ENCODE data around the gene HAND2.

The HAND2 gene

GRCh38 chr4:173519111-173520101, 10.6 kb downstream of the HAND2 start:
- H3K27ac ChIP-seq (ENCODE audit: low read depth, low read length, severe bottlenecking): peak overlapping the region; percentile 71
- H3K4me3 ChIP-seq (ENCODE audit: extremely low read depth, insufficient read depth, low read length, poor library complexity, severe bottlenecking): peak overlapping the region; percentile 20
- H3K4me1 ChIP-seq (ENCODE audit: control insufficient read depth, insufficient read depth, low read length, poor library complexity, severe bottlenecking): peaks cover 19% of the 10 kb centered on the region
- no peaks in the 10 kb centered on the region for H3K36me3 ChIP-seq (ENCODE audit: control insufficient read depth, insufficient read depth, low read length)
- no peaks in the 10 kb centered on the region for H3K9me3 ChIP-seq (ENCODE audit: control insufficient read depth, low read length)
- WGBS, 2 experiments (ENCODE audit: insufficient coverage in 2 of 2): 9 to 19% methylated on average over 13 to 22 of the region's 31 CpGs

DNA sequence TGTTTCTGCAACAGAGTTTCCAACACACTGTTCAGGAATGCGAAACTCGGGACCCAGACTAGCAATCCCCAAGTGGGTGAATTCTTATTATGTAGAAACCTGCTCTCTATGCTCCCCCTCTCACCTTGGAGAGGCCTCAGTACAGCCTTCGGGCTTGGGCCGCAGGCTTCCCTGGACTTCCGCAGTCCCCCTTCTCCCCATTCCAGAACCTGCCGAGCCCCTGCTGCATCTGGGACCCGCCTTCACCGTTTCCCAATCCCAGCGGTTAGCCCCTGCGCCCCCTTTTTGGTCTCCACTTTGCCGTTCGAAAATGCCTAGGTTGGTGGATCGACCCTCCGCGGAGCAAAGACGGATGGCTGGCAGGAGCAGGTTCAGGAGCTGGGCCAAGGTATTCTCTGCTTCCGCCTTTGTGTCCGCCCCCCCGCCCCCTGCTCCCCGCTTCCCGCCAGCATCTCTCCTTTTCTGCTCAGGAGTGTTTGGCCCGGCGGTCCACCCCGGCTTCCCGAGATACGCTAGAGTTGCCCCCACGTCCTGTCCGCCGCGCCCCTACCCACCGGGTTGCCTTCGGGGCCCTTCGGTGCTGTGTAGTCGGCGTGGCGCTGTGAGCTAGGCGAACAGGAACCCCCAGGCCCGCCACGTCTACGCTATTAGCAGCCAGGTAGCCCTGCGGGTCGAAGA, 11.5 kb downstream of the HAND2 start:
- peak overlapping the region; percentile 20 for H3K4me3 ChIP-seq (ENCODE audit: extremely low read depth, insufficient read depth, low read length, poor library complexity, severe bottlenecking)
- H3K9me3 ChIP-seq (ENCODE audit: control insufficient read depth, low read length): no peaks in the 10 kb centered on the region
- H3K27ac ChIP-seq (ENCODE audit: low read depth, low read length, severe bottlenecking): peak overlapping the region; percentile 71
- 2 to 5% methylated on average over 26 to 29 of the region's 42 CpGs for WGBS, 2 experiments (ENCODE audit: insufficient coverage in 2 of 2)
- H3K4me1 ChIP-seq (ENCODE audit: control insufficient read depth, insufficient read depth, low read length, poor library complexity, severe bottlenecking): peaks cover 19% of the 10 kb centered on the region
- no peaks in the 10 kb centered on the region for H3K36me3 ChIP-seq (ENCODE audit: control insufficient read depth, insufficient read depth, low read length)

- Histone ChIP-seq H3K27ac (ENCODE audit: low read depth, low read length, severe bottlenecking) (peak overlapping the region; percentile 75), H3K36me3 (ENCODE audit: control insufficient read depth, insufficient read depth, low read length) (no peaks in the 10 kb centered on the region), H3K9me3 (ENCODE audit: control insufficient read depth, low read length) (no peaks in the 10 kb centered on the region), H3K4me1 (ENCODE audit: control insufficient read depth, insufficient read depth, low read length, poor library complexity, severe bottlenecking) (peaks cover 17% of the 10 kb centered on the region), H3K4me3 (ENCODE audit: extremely low read depth, insufficient read depth, low read length, poor library complexity, severe bottlenecking) (peak overlapping the region; percentile 20)
- 2 to 5% methylated on average over 11 to 12 of the region's 24 CpGs for WGBS, 2 experiments (ENCODE audit: insufficient coverage in 2 of 2)
Measured at GRCh38 chr4:173517781-173518424, 12.1 kb downstream of the HAND2 start.

DNA sequence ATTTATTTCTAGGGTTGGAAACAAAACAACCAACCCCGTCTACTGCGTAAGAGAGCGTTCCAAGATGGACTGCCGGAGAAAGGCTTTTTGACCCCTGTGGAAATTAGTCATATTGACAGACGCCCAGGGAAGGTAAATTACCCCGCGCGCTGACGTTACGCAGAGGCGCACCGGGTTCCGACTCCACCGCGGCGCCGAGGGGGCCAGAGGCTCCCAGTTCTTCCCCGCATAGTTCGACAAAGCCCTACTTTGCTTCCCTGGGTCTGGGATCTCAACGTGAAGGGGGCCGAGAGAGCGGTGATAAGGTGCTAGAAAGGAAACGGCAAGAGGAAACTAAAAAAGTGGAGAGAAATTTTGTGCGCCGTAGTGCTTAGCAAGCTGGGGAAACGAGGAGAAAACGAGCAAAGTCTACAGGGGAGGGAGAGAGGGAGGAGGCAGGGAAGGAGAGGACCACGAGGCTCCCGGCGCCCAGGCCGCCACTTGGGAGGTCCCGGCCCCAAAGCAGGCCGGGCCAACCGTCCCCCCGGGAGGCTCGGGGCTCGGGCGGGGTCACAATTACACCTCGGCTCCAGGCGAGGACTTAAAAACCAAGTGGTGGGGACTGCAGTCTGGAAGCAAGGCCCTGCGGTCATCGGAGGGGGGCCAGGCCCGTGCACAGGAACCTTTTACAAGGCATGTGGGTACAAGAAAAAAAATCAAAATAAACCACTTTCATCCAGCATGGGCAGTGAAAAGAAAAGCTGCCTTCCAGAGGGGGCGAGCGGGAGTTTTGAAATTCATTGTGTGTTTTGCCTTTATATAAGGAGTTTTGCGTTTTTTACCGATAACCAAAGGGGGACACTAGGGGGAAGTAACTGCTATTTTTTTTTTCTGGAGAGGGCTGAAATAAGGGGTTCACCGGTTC, 13.2 kb downstream of the HAND2 start:
- 1 to 2% methylated on average over 28 to 31 of the region's 48 CpGs for WGBS, 2 experiments (ENCODE audit: insufficient coverage in 2 of 2)
- Histone ChIP-seq H3K4me1 (ENCODE audit: control insufficient read depth, insufficient read depth, low read length, poor library complexity, severe bottlenecking) (peaks cover 15% of the 10 kb centered on the region), H3K4me3 (ENCODE audit: extremely low read depth, insufficient read depth, low read length, poor library complexity, severe bottlenecking) (peak overlapping the region; percentile 16), H3K36me3 (ENCODE audit: control insufficient read depth, insufficient read depth, low read length) (no peaks in the 10 kb centered on the region), H3K9me3 (ENCODE audit: control insufficient read depth, low read length) (no peaks in the 10 kb centered on the region), H3K27ac (ENCODE audit: low read depth, low read length, severe bottlenecking) (peak overlapping the region; percentile 75)

DNA sequence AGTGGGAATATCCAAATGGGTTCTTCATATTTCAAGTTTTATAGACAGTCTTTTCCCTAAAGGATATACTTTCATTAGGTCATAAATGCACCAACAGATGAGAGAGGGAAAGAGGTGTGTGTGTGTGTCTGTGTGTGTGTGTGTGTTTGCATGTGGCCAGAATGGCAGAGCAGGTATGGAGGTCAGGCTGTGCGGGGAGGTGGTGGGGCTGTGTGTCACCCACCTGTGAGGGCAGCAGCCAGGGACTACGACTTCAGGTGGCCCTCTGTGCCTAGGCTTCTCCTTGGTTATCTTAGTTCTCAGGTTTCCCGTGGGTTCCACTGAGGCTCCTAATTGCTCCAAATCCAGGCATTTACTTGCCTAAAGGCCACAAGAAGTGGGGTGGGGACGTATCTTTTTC, 14.6 kb downstream of the HAND2 start:
- no peaks in the 10 kb centered on the region for H3K9me3 ChIP-seq (ENCODE audit: control insufficient read depth, low read length)
- no peaks in the 10 kb centered on the region for H3K36me3 ChIP-seq (ENCODE audit: control insufficient read depth, insufficient read depth, low read length)
- no peak overlapping the region for H3K4me3 ChIP-seq (ENCODE audit: extremely low read depth, insufficient read depth, low read length, poor library complexity, severe bottlenecking)
- 34 to 40% methylated on average over 1 to 3 of the region's 4 CpGs for WGBS, 2 experiments (ENCODE audit: insufficient coverage in 2 of 2)
- H3K27ac ChIP-seq (ENCODE audit: low read depth, low read length, severe bottlenecking): no peak overlapping the region
- peaks cover 15% of the 10 kb centered on the region for H3K4me1 ChIP-seq (ENCODE audit: control insufficient read depth, insufficient read depth, low read length, poor library complexity, severe bottlenecking)

DNA sequence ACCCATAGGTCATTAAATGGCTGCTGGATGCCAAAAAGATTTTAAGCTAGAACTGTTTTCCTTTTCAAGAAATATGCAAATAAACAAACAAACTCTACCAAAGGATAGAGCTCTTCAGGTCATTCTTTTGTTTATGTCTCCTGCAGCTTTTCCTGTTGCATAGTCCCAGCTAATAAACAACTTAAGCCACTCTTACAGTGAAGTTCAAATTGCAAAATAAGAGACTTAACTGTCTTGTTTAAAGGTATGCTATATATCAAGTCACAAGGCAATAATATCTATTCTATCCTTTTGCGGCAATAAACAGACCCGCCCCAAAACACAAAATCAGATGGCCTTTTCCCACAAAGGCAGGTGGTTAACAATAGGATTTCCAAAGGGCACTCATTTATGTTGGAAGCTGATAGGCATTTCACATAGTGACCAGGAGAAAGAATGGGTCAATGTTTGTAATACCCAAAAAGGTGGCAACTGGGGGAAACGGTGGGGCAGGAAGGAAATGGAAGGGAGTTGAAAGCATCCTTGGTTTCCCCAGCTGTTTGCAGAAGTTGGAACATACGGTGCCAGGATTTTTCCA, 15.3 kb downstream of the HAND2 start:
- Histone ChIP-seq H3K9me3 (ENCODE audit: control insufficient read depth, low read length) (no peaks in the 10 kb centered on the region), H3K4me3 (ENCODE audit: extremely low read depth, insufficient read depth, low read length, poor library complexity, severe bottlenecking) (no peak overlapping the region), H3K27ac (ENCODE audit: low read depth, low read length, severe bottlenecking) (no peak overlapping the region), H3K36me3 (ENCODE audit: control insufficient read depth, insufficient read depth, low read length) (no peaks in the 10 kb centered on the region), H3K4me1 (ENCODE audit: control insufficient read depth, insufficient read depth, low read length, poor library complexity, severe bottlenecking) (peaks cover 15% of the 10 kb centered on the region)
- WGBS, 2 experiments (ENCODE audit: insufficient coverage in 2 of 2): 0 to 9% methylated on average over 1 to 3 of the region's 4 CpGs

DNA sequence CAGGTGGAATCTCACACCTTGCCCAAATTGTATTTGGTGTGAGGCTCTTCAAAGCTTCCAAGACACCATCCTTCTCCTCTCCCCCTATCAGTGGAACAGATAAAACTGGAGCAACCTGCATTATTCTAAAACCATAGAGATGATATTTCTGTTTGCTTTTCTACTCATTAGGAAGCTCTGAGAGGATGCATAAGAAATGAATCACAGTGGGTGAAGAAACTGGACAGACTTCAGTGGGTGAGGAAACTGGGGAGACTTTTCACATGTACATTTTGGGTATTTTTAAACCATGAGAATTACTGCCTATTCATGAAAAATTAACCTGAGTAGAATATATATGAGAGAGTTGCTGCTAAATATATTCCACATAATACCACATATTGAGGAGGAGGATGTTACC, 16.4 kb downstream of the HAND2 start:
- Histone ChIP-seq H3K36me3 (ENCODE audit: control insufficient read depth, insufficient read depth, low read length) (no peaks in the 10 kb centered on the region), H3K27ac (ENCODE audit: low read depth, low read length, severe bottlenecking) (no peak overlapping the region), H3K4me3 (ENCODE audit: extremely low read depth, insufficient read depth, low read length, poor library complexity, severe bottlenecking) (no peak overlapping the region), H3K4me1 (ENCODE audit: control insufficient read depth, insufficient read depth, low read length, poor library complexity, severe bottlenecking) (peaks cover 15% of the 10 kb centered on the region), H3K9me3 (ENCODE audit: control insufficient read depth, low read length) (no peaks in the 10 kb centered on the region)

DNA sequence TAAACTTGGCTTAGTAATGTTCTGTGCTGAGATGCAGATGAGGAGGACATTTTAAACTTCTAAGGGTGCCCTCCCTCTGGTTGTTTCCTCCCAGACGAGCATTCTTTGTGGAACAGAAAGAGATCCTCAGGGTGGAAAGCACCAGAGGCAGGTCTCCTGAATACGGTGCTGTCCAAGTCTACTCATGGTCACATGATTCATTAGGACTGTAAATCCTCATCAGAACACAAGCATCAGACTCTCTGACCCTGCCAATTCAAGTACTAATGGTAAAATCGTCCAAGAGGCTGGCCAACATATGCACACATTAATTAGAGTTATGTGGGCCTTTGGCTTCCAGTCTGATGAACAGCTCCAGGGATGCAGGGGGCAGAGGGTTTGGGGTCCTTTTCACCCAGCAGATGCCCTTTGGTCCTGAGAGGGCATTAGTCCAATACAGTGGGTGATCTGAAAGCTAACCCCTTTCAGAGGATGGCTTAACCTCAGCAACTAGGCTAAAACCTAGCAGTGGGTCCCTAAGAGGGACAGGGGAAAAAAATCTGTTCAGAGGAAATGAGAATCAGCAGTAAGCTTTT, 18.2 kb downstream of the HAND2 start:
- Histone ChIP-seq H3K9me3 (ENCODE audit: control insufficient read depth, low read length) (no peaks in the 10 kb centered on the region), H3K36me3 (ENCODE audit: control insufficient read depth, insufficient read depth, low read length) (no peaks in the 10 kb centered on the region), H3K27ac (ENCODE audit: low read depth, low read length, severe bottlenecking) (no peak overlapping the region), H3K4me3 (ENCODE audit: extremely low read depth, insufficient read depth, low read length, poor library complexity, severe bottlenecking) (no peak overlapping the region), H3K4me1 (ENCODE audit: control insufficient read depth, insufficient read depth, low read length, poor library complexity, severe bottlenecking) (peaks cover 9% of the 10 kb centered on the region)
- WGBS, 2 experiments (ENCODE audit: insufficient coverage in 2 of 2): 23 to 38% methylated on average over 1 to 3 of the region's 3 CpGs

DNA sequence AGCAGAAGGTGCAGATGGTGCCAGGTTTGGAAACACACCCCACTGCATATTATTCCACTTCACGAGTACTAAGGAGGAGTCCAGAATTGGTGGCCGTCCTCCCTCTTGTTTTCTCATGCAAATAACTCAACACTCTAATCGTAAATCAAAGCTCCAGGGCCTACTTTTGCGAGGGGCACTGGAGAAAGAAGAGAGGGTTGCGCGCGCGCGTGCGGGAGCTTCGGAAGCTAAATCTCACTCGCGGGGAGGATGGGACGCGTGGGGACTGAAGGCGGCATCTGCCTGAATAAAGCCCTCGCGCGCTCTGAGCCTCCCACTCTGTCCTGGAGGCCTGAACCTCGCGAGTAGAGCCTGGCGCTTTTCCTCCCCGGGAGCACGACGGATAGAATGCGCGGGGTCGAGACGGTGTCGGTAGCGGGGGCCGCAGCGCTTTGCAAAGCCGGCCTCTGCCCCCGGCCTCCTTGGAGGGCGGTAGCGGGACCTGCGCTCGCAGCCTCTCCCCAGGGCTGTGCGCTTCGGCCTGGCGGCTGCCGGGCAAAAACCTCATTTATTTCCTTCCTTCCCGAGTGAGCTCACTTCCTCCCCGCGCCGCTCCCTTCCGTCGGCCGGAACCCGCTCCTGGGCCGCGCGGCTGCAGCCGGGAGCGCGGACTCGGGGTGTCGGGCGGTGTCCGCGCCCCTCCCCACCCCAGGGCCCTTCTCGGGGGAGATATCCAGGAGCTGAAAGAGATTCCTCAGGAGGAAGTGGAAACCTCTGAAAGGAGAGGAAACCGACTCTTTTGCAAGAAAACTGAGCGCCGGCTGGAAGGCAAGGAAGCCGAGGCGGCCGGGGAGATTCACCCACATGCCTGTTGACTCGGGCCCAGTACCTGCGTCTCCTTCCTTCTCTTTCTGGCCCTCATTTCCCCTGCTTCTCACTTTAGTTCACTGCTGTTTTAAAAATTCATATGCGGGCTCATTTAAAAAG, 20.7 kb downstream of the HAND2 start:
- H3K9me3 ChIP-seq (ENCODE audit: control insufficient read depth, low read length): no peaks in the 10 kb centered on the region
- H3K4me1 ChIP-seq (ENCODE audit: control insufficient read depth, insufficient read depth, low read length, poor library complexity, severe bottlenecking): peaks cover 8% of the 10 kb centered on the region
- WGBS, 2 experiments (ENCODE audit: insufficient coverage in 2 of 2): 3 to 4% methylated on average over 52 to 63 of the region's 72 CpGs
- no peak overlapping the region for H3K27ac ChIP-seq (ENCODE audit: low read depth, low read length, severe bottlenecking)
- no peaks in the 10 kb centered on the region for H3K36me3 ChIP-seq (ENCODE audit: control insufficient read depth, insufficient read depth, low read length)
- peak overlapping the region; percentile 42 for H3K4me3 ChIP-seq (ENCODE audit: extremely low read depth, insufficient read depth, low read length, poor library complexity, severe bottlenecking)

Measured in mesodermal cell (in vitro differentiated cells).